Nephron progenitor cell (in vitro differentiated cells): ENCODE measurements around the gene RRP7A.
"Not testable (repeated sequence)": the region's sequence is repeated elsewhere in the genome, so short reads cannot be mapped to it uniquely, and the experiment has no call there.

Experiments used
- DNase-seq: peaks from one replicate; pipeline ENCODE4 v3.0.0; 2021
- H3K27ac Mint-ChIP-seq: 2 replicates; pipeline ENCODE4 v1.8.0; 2021; ENCODE audit warnings: mild to moderate bottlenecking, moderate library complexity, mixed read lengths
- H3K27me3 Mint-ChIP-seq: 2 replicates; pipeline ENCODE4 v1.8.0; 2021; ENCODE audit warnings: mild to moderate bottlenecking, low read depth, mixed read lengths; ENCODE audit not compliant: poor library complexity
- H3K36me3 Mint-ChIP-seq: 2 replicates; pipeline ENCODE4 v1.8.0; 2021; ENCODE audit warnings: low read depth, mixed read lengths
- H3K4me1 Mint-ChIP-seq: 2 replicates; pipeline ENCODE4 v1.8.0; 2021; ENCODE audit warnings: mixed read lengths
- H3K4me3 Mint-ChIP-seq: 2 replicates; pipeline ENCODE4 v1.8.0; 2021; ENCODE audit warnings: mild to moderate bottlenecking, moderate library complexity, mixed read lengths
- H3K9me3 Mint-ChIP-seq: 2 replicates; pipeline ENCODE4 v1.8.0; 2021; ENCODE audit warnings: mild to moderate bottlenecking, moderate library complexity, mixed read lengths
- CTCF ChIP-seq: fragments of 200-600 bp; sonication (generic); IDR thresholded peaks from 2 replicates; pipeline ENCODE4 v1.5.0; 2021; ENCODE audit warnings: antibody characterized with exemption

Gene RRP7A

GRCh38 chr22:42562279-42562678 is 42.7 kb upstream of the RRP7A start:
- peaks cover 16% of the 10 kb centered on the region for H3K36me3 Mint-ChIP-seq
- peaks cover 9% of the 10 kb centered on the region for H3K27me3 Mint-ChIP-seq
- no peak overlapping the region for H3K4me3 Mint-ChIP-seq
- peaks cover 22% of the 10 kb centered on the region for H3K4me1 Mint-ChIP-seq
- no peaks in the 10 kb centered on the region for H3K9me3 Mint-ChIP-seq
- peak overlapping the region; percentile 52 for H3K27ac Mint-ChIP-seq
- TF ChIP-seq CTCF, result no peak
- peak; percentile 21 for DNase-seq

GRCh38 chr22:42561856-42562255 is 42.3 kb upstream of the RRP7A start:
- no peak overlapping the region for H3K4me3 Mint-ChIP-seq
- no peak for TF ChIP-seq CTCF
- peaks cover 16% of the 10 kb centered on the region for H3K36me3 Mint-ChIP-seq
- no peak for DNase-seq
- H3K9me3 Mint-ChIP-seq, result no peaks in the 10 kb centered on the region
- peaks cover 22% of the 10 kb centered on the region for H3K4me1 Mint-ChIP-seq
- H3K27ac Mint-ChIP-seq, result peak overlapping the region; percentile 91
- H3K27me3 Mint-ChIP-seq, result peaks cover 9% of the 10 kb centered on the region

GRCh38 chr22:42560781-42561180 is 41.2 kb upstream of the RRP7A start:
- DNase-seq, result peak; percentile 21
- Mint-ChIP-seq H3K27ac (peak overlapping the region; percentile 55), H3K4me1 (peaks cover 22% of the 10 kb centered on the region), H3K36me3 (peaks cover 15% of the 10 kb centered on the region), H3K27me3 (peaks cover 9% of the 10 kb centered on the region), H3K4me3 (no peak overlapping the region), H3K9me3 (no peaks in the 10 kb centered on the region)
- TF ChIP-seq CTCF, result no peak

- Mint-ChIP-seq H3K4me3 (no peak overlapping the region), H3K36me3 (peaks cover 11% of the 10 kb centered on the region), H3K27ac (no peak overlapping the region), H3K27me3 (peaks cover 9% of the 10 kb centered on the region), H3K4me1 (peaks cover 22% of the 10 kb centered on the region), H3K9me3 (no peaks in the 10 kb centered on the region)
- DNase-seq, result no peak
- no peak for TF ChIP-seq CTCF
These were observed 40.8 kb upstream of the RRP7A start for GRCh38 chr22:42560381-42560780.

GRCh38 chr22:42553475-42554361 is 34.1 kb upstream of the RRP7A start, which contains the start of gene SERHL2:
SERHL2 (plus strand) TSS chr22:42553956; CDS start chr22:42554021, 65 bp downstream.
- Mint-ChIP-seq H3K27ac (peak within 1 kb of the TSS; percentile 68), H3K4me3 (peak within 1 kb of the TSS; percentile 83), H3K27me3 (peaks cover 24% of the 10 kb centered on the region), H3K9me3 (peaks cover 23% of the 10 kb centered on the region), H3K36me3 (peaks cover 5% of the 10 kb centered on the region), H3K4me1 (peaks cover 20% of the 10 kb centered on the region)
- no peak for TF ChIP-seq CTCF
- DNase-seq, result peak; percentile 99

GRCh38 chr22:42552294-42552647 is 32.7 kb upstream of the RRP7A start:
- not testable (repeated sequence) for DNase-seq, H3K27ac Mint-ChIP-seq, H3K36me3 Mint-ChIP-seq
- peak overlapping the region; percentile 49 for H3K4me3 Mint-ChIP-seq
- H3K27me3 Mint-ChIP-seq, result peaks cover 32% of the 10 kb centered on the region
- peaks cover 29% of the 10 kb centered on the region for H3K4me1 Mint-ChIP-seq
- H3K9me3 Mint-ChIP-seq, result peaks cover 23% of the 10 kb centered on the region
